ENCODE results near the gene TTC34. TPM values are rescaled to one million over a fixed set of nuclear protein-coding genes. Genes with fewer than 3 reads are reported as not detected.

TTC34 gene
- total RNA-seq, 2 donors from 2014 or later: under 0.01 to 0.52 TPM

DNA sequence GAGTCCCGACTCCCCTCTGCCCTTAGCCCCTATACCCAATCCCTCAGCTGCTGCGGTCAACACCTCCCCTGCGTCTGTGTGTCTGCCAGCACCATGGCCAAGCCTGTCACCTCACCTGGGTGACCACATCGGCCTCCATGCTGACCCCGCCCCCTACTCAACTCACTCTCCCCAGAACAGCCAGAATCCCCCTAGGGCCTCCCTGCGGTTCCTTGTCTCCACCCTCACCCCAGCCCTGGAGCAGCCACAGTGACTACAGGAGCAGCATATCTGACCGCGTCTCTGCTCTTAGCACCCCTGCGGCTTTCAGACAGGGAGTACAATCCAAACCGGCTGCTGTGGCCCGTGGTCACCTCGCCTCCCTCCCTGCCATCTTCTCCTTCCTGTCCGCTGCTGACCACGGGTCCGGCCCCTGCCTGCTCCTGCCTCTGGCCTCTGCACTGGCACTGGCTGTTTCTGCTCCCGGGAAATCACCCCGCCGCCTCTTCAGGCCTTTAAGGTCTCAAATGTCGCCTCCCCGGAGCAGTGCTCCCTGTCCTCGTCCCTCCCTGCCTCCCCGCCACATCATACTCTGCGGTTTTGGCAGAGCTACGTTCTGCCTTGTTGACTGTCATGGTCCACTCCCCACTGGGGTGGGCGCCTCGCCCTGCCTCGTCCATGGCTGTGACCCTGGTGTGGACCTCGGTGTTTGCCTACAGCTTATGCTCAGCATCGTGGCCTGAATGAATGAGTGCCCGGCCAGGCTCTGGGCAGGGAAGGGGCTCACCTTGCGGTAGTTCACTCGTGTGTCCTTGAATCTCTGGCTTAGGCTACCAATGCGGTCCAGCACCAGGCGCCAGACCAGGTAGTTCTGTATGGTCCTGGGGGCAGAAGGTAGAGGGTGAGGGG lies 203.8 kb downstream of the TTC34 start:
- no peak overlapping the region for H3K4me3 ChIP-seq
- no peaks in the 10 kb centered on the region for H3K27me3 ChIP-seq
- intact Hi-C loops (cut with DNase I): no loop called here
- WGBS, 2 donors: 64 to 80% methylated on average over 31 to 33 of the region's 34 CpGs
- no peak for TF ChIP-seq POLR2A (IDR thresholded peaks at IDR 0.05)
- TF ChIP-seq, protein P1, sequence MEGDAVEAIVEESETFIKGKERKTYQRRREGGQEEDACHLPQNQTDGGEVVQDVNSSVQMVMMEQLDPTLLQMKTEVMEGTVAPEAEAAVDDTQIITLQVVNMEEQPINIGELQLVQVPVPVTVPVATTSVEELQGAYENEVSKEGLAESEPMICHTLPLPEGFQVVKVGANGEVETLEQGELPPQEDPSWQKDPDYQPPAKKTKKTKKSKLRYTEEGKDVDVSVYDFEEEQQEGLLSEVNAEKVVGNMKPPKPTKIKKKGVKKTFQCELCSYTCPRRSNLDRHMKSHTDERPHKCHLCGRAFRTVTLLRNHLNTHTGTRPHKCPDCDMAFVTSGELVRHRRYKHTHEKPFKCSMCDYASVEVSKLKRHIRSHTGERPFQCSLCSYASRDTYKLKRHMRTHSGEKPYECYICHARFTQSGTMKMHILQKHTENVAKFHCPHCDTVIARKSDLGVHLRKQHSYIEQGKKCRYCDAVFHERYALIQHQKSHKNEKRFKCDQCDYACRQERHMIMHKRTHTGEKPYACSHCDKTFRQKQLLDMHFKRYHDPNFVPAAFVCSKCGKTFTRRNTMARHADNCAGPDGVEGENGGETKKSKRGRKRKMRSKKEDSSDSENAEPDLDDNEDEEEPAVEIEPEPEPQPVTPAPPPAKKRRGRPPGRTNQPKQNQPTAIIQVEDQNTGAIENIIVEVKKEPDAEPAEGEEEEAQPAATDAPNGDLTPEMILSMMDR (IDR thresholded peaks at IDR 0.05): no peak
- no peak overlapping the region for H3K27ac ChIP-seq
- peaks cover 15% of the 10 kb centered on the region for H3K4me1 ChIP-seq
- H3K36me3 ChIP-seq (replicated peaks in 1 of 2; ENCODE audit: insufficient read depth in 1 of 2, low read depth in 2 of 2): no peaks in the 10 kb centered on the region
- DNase-seq (no peak), ATAC-seq (no peak)
- no peaks in the 10 kb centered on the region for H3K9me3 ChIP-seq

DNA sequence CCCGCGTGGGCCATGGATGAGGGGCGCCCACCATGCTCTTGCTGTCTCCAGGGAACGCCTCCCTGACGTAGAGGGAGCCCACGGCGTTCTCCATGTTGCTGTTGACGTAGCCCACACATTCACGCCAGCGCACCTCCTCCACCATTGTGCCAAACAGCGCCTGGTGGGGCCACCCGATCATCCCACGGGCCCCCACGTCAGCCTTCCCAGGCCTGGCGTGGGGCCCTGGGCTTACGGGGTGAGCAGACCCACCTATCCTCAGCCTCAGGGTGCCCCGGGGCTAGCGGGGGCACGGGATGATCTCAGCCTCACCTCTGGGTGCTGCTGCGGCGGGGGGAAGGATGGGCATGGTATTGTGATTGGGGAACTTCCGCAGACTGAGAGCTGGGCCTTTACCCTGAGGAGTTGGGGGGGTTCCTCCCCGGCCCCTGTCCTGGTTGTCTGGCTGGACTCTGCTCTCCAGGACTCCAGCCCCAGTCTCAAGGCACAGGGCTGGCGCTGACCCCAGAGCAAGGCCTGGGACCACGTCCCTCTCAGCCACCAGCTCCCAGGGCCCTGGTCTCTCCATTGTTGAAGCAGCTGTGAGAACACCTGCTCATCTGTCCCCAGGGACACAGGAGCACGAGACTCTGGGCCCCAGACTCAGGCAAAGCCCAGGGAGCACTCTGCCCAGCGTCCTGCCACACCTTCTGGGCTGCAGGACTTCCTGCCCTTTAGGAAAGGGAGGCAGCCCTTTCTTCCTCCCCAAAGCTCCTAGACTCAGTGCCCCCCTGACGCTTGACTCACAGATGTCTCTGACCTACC lies 204.8 kb downstream of the TTC34 start:
- Histone ChIP-seq H3K4me1 (peaks cover 15% of the 10 kb centered on the region), H3K27ac (no peak overlapping the region), H3K9me3 (no peaks in the 10 kb centered on the region), H3K27me3 (no peaks in the 10 kb centered on the region), H3K4me3 (no peak overlapping the region), H3K36me3 (replicated peaks in 1 of 2; ENCODE audit: insufficient read depth in 1 of 2, low read depth in 2 of 2) (no peaks in the 10 kb centered on the region)
- DNase-seq (no peak), ATAC-seq (no peak)
- TF ChIP-seq, protein P1 (IDR thresholded peaks at IDR 0.05): no peak
- no peak for TF ChIP-seq POLR2A (IDR thresholded peaks at IDR 0.05)
- intact Hi-C loops (cut with DNase I): no loop called here
- 71 to 86% methylated on average over 3 to 28 of the region's 28 CpGs for WGBS, 2 donors

DNA sequence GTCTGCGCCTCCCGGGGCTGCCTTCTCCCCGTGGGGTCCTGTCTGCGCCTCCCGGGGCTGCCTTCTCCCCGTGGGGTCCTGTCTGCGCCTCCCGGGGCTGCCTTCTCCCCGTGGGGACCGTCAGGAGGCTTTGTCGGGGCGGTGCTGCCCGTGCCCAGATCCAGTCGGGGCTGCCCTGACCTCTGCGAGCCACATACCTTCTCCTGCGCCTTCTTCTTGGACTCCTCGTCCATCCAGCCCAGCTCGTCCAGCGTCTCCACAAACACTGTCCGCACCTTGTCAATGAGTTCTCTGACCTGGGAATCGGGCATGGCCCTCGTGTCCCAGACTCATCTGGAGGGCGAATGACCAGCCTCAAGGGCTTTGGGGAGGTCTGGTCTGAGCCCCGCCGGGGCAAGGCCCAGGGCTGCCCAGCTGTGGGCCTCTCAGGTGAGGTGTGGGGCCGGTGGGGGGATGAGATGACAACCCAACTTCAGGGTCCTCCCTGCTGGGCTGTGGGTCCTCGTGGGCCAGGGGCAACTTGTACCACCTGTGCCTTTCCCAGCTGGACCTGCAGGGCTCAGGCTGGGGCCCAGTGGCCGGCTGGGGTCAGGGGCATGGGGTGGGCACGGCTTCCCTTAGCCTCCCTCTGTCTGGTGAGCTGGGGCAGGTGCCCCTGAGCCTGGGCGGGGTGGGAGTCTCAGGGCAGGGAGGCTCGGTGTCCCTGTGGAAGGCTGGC lies 205.5 kb downstream of the TTC34 start:
- ATAC-seq (no peak), DNase-seq (no peak)
- Histone ChIP-seq H3K27ac (no peak overlapping the region), H3K27me3 (no peaks in the 10 kb centered on the region), H3K9me3 (no peaks in the 10 kb centered on the region), H3K4me1 (peaks cover 15% of the 10 kb centered on the region), H3K36me3 (replicated peaks in 1 of 2; ENCODE audit: insufficient read depth in 1 of 2, low read depth in 2 of 2) (no peaks in the 10 kb centered on the region), H3K4me3 (no peak overlapping the region)
- 77 to 91% methylated on average over 22 to 31 of the region's 31 CpGs for WGBS, 2 donors
- no peak for TF ChIP-seq POLR2A (IDR thresholded peaks at IDR 0.05)
- TF ChIP-seq, protein P1 (IDR thresholded peaks at IDR 0.05): no peak
- intact Hi-C loops (cut with DNase I): no loop called here

DNA sequence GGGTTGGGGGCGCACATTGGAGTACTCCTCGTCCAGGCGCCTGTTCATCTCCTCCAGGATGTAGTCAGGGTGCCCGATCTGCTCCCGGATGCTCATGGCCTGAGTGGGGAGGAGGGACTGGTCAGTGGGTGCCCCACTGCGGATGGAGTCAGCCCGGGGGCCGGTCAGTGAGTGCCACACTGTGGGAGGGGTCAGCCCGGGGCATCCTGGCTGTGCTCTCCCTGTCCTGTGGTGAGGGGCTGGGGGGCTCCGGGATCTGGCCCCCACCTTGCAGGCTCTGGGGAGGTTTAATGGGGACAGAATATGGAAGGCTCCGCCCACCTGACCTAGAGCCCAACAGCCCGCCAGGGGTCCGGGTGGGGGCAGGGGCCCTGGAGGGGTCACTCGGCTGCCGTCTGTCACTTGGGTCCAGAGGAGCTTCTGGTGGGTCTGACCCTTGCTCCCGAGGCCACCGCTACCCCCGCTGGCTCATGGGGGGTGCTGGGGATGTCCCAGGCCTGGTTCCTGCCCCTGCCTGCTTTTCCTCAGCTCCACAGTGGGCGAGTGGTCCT lies 206.2 kb downstream of the TTC34 start:
- intact Hi-C loops (cut with DNase I): no loop called here
- ATAC-seq (no peak), DNase-seq (peak in 1 of 4 donors; percentile 2)
- Histone ChIP-seq H3K36me3 (replicated peaks in 1 of 2; ENCODE audit: insufficient read depth in 1 of 2, low read depth in 2 of 2) (no peaks in the 10 kb centered on the region), H3K4me3 (no peak overlapping the region), H3K27me3 (no peaks in the 10 kb centered on the region), H3K4me1 (peaks cover 15% of the 10 kb centered on the region), H3K27ac (no peak overlapping the region), H3K9me3 (no peaks in the 10 kb centered on the region)
- WGBS, 2 donors: 75 to 87% methylated on average over 3 to 18 of the region's 19 CpGs
- TF ChIP-seq, protein P1 (IDR thresholded peaks at IDR 0.05): no peak
- TF ChIP-seq POLR2A (IDR thresholded peaks at IDR 0.05): no peak
